ENCODE measurements around the gene METAP1D. TPM values are rescaled to one million over a fixed set of nuclear protein-coding genes. Genes with fewer than 3 reads are reported as not detected.

METAP1D gene
- total and polyA plus RNA-seq, 11 donors = 2.9 to 7.0 (median 5.3) TPM

DNA sequence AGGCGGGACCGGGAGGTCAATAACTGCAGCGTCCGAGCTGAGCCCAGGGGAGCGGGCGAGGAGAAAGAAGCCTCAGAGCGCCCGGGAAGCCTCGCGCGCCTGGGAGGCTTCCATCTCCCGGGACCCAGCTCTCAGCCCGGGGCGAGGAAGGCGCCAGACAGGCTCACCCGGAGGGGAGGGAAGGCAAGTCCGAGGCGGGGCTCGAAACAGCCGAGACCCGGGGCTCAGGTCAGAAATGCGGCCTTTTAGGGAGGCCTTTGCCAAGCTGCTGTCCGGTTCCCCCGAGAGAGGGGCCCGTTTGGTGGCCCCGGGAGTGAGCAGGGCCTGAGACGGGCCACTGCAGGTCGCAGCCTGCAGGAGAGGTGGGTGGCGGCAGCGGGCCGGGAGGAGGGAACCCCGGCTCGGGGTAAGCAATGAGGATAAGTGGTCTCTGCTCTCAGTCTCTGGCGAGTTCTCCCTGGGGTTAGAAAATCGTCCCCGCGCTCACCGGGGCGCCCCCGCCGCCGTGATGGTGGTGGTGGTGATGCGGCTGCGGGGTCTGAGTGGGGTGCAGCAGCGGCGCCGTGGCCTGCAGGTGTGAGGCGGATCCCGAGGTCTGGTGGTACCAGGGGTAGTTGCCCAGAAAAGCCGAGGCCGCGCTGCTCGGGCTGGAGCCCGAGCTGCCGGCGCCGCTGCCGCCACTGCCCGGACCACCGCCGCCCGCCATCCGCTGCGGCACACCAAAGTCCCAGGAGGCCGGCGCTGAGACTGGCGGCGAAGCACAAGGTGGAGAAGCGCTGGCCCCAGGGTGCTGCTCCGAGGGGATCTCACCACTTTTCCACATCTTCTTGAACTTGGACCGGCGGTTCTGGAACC lies 100.6 kb downstream of the METAP1D start:
- H3K9me3 ChIP-seq = no peaks in the 10 kb centered on the region
- WGBS, 4 donors = 3 to 16% (median 6%) methylated on average over 35 to 72 of the region's 72 CpGs
- H3K4me1 ChIP-seq = peaks cover 6 to 82% (median 62%) of the 10 kb centered on the region in 12 donors
- peaks cover 84 to 100% (median 100%) of the 10 kb centered on the region in 9 donors for H3K27me3 ChIP-seq
- H3K4me3 ChIP-seq = peak overlapping the region in 2 of 12 donors; percentile 3 to 66
- TF ChIP-seq POLR2A (IDR thresholded peaks at IDR 0.05) = no peak
- TF ChIP-seq, protein P1, sequence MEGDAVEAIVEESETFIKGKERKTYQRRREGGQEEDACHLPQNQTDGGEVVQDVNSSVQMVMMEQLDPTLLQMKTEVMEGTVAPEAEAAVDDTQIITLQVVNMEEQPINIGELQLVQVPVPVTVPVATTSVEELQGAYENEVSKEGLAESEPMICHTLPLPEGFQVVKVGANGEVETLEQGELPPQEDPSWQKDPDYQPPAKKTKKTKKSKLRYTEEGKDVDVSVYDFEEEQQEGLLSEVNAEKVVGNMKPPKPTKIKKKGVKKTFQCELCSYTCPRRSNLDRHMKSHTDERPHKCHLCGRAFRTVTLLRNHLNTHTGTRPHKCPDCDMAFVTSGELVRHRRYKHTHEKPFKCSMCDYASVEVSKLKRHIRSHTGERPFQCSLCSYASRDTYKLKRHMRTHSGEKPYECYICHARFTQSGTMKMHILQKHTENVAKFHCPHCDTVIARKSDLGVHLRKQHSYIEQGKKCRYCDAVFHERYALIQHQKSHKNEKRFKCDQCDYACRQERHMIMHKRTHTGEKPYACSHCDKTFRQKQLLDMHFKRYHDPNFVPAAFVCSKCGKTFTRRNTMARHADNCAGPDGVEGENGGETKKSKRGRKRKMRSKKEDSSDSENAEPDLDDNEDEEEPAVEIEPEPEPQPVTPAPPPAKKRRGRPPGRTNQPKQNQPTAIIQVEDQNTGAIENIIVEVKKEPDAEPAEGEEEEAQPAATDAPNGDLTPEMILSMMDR (IDR thresholded peaks at IDR 0.05) = no peak
- intact Hi-C loops (cut with DNase I) = loop anchor here (5.0 to 10.0 kb wide), 9 partner anchors 98 to 526 kb away; partner anchors contain the start of gene HAT1 (in 1 of the 10)
- peaks cover 0 to 3% (median 0%) of the 10 kb centered on the region in 9 donors for H3K36me3 ChIP-seq
- no peak for DNase-seq
- no peak overlapping the region for H3K27ac ChIP-seq
- ATAC-seq = no peak

DNA sequence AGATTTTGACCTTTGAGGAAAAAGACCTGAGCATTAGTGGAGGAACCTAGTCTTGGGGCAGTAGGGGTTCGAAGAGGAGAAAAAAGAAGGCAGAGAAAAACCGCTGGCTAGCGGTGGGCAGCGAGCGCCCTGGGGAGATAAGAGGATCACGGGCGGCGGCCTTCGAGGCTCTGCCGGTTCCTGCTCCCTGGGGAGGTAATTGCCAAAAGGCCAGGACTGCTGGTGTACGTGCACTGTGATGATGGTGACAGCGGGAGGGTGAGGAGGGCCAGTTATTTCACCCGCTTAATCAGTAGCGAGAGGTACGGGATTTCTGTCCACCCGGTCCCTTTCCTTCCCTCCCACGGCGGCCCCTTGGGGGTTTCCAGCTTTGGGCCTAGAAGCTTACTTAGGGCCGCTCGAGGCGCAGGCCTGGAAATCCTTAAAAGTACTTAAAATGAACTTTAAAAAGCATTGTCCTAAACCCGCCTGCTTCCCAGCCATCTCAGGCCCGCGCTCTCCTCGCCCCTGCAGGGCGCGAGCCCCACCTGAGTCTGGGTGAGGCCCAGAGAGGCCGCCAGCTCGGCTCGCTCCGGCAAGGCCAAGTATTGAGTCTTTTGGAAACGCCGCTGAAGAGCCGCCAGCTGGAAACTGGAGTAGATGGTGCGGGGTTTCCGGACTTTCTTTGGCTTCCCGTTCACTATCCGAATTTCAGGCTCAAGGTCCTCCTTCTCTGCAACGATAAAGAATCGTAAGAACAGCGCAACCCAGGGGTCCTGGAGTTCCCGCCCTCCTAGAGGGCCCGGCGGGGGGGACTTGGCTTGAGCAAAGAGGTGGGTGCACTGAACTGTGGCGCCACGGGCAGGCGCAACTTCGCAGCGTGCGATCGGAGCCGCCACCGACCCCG lies 101.4 kb downstream of the METAP1D start:
- peaks cover 6 to 80% (median 60%) of the 10 kb centered on the region in 12 donors for H3K4me1 ChIP-seq
- ATAC-seq (no peak), DNase-seq (no peak)
- no peak for TF ChIP-seq POLR2A (IDR thresholded peaks at IDR 0.05)
- TF ChIP-seq, protein P1 (IDR thresholded peaks at IDR 0.05) = no peak
- no peaks in the 10 kb centered on the region for H3K9me3 ChIP-seq
- no peak overlapping the region for H3K27ac ChIP-seq
- peak overlapping the region in 3 of 12 donors; percentile 18 to 66 (median 61) for H3K4me3 ChIP-seq
- 4 to 13% (median 7%) methylated on average over 42 to 54 of the region's 54 CpGs for WGBS, 4 donors
- H3K36me3 ChIP-seq = peaks cover 0 to 3% (median 0%) of the 10 kb centered on the region in 9 donors
- intact Hi-C loops (cut with DNase I) = loop anchor here (5.0 to 10.0 kb wide), 9 partner anchors 99 to 526 kb away; partner anchors contain the start of gene HAT1 (in 1 of the 10)
- peaks cover 84 to 100% (median 100%) of the 10 kb centered on the region in 9 donors for H3K27me3 ChIP-seq

DNA sequence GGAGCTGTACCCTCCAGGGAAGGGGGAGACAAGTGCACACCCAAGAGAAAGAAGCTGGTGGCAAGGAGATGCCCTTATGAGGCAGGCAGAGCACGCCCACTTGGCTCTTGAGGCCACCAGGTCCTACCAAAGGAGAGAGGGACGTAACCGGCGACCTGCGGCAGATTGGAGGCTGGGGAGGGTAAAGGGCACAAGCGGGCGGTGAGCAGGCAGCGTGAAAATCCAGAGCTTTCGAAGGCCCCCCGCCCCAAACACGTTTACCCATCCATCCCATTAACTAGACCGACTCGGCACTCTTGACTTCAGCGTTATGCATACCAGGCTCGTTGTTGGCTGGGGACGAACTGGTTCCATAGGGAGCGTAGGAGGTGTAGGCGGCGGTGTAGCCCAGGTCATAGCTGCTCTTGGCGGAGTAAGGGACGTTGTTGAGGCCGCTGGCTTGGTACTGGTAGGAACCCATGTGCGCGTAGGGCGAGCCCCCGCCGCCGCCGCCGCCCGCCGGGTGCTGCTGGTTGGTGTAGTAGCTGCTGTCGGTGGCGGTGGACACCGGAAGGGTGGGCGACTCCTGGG lies 102.2 kb downstream of the METAP1D start:
- intact Hi-C loops (cut with DNase I) = loop anchor here (2.0 to 10.0 kb wide), 10 partner anchors 100 to 527 kb away; partner anchors contain the start of gene HAT1 (in 1 of the 10)
- peak in 2 of 4 donors; percentile 3 to 9 for ATAC-seq
- Histone ChIP-seq H3K36me3 (peaks cover 0 to 3% (median 0%) of the 10 kb centered on the region in 9 donors), H3K4me1 (peaks cover 2 to 80% (median 55%) of the 10 kb centered on the region in 12 donors), H3K4me3 (peak overlapping the region; percentile 15 to 66 (median 51)), H3K9me3 (no peaks in the 10 kb centered on the region), H3K27ac (no peak overlapping the region), H3K27me3 (peaks cover 84 to 100% (median 100%) of the 10 kb centered on the region in 9 donors)
- no peak for DNase-seq
- TF ChIP-seq, protein P1 (IDR thresholded peaks at IDR 0.05) = no peak
- TF ChIP-seq POLR2A (IDR thresholded peaks at IDR 0.05) = no peak
- WGBS, 4 donors = 2 to 6% (median 3%) methylated on average over 18 to 36 of the region's 36 CpGs
